Neural crest cell (in vitro differentiated cells): ENCODE results near the gene ANO1. TPM values are rescaled to one million over a fixed set of nuclear protein-coding genes. Genes with fewer than 3 reads are reported as not detected.

ENCODE experiments used
- DNase-seq: peaks from one replicate; pipeline ENCODE4 v3.0.0; 2021; ENCODE audit warnings: low read depth, mixed read lengths, low spot score
- H3K27ac Mint-ChIP-seq: one replicate; pipeline ENCODE4 v1.8.0; 2021; ENCODE audit warnings: mild to moderate bottlenecking, mixed read lengths; ENCODE audit not compliant: unreplicated experiment
- H3K27me3 Mint-ChIP-seq: 2 replicates; pipeline ENCODE4 v1.8.0; 2021; ENCODE audit warnings: low read depth, mild to moderate bottlenecking, mixed read lengths
- H3K36me3 Mint-ChIP-seq: 2 replicates; pipeline ENCODE4 v1.8.0; 2021; ENCODE audit warnings: low read depth, mild to moderate bottlenecking, mixed read lengths
- H3K4me1 Mint-ChIP-seq: 2 replicates; pipeline ENCODE4 v1.8.0; 2021; ENCODE audit warnings: mixed read lengths
- H3K4me3 Mint-ChIP-seq: one replicate; pipeline ENCODE4 v1.8.0; 2021; ENCODE audit warnings: mild to moderate bottlenecking, mixed read lengths
- H3K9me3 Mint-ChIP-seq: 2 replicates; pipeline ENCODE4 v1.8.0; 2021; ENCODE audit warnings: mixed read lengths
- total RNA-seq: library from RNA; stranded (reverse); gene quantifications from 2 replicates; pipeline ENCODE4 v1.2.1, GENCODE V29; 2021
- TF ChIP-seq, protein P1 (sequence below): fragments of 200-600 bp; sonication (generic); conservative IDR thresholded peaks from 2 replicates; pipeline ENCODE4 v1.5.0; 2021; ENCODE audit warnings: antibody characterized with exemption, mild to moderate bottlenecking

ANO1 gene
- total RNA-seq, 1 donor from 2014 or later = not detected

DNA sequence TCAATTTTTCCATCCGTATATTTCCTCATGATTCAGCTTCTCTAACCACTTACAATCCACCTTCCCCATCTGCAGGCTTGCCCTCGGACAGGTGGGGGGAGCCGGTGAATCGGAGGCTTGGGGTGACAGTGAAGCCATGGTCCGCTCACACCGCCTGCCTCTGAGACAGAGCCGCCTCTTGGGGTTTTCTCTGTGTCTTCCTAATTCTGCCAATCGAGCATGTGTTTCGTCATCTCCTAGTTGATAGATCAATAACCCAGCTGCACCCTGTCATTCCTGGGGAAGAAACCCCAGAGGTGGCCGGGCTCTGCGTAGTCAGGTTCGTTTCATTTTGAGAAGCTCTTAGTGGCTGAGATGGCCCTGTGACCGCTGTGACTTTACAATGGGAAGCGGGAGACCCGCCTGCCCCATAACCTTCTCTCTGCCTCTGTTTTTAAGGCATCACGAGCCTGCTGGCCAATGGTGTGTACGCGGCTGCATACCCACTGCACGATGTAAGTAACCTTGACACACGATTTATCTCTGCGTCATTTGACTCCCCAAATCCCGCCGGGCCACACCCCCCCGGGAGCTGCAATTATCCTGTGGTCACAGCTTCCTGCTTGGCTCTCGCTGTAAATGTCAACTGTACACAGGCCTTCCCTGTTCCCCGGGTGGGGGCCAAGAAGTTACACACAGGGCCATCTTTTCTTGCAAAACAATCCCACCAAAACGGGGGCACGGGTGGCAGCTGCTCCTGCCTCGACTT, 33.3 kb downstream of the ANO1 start:
- Mint-ChIP-seq H3K4me1 (peaks cover 29% of the 10 kb centered on the region), H3K27me3 (peaks cover 3% of the 10 kb centered on the region), H3K36me3 (no peaks in the 10 kb centered on the region), H3K27ac (peak overlapping the region; percentile 92), H3K4me3 (peak overlapping the region; percentile 43), H3K9me3 (no peaks in the 10 kb centered on the region)
- TF ChIP-seq, protein P1, sequence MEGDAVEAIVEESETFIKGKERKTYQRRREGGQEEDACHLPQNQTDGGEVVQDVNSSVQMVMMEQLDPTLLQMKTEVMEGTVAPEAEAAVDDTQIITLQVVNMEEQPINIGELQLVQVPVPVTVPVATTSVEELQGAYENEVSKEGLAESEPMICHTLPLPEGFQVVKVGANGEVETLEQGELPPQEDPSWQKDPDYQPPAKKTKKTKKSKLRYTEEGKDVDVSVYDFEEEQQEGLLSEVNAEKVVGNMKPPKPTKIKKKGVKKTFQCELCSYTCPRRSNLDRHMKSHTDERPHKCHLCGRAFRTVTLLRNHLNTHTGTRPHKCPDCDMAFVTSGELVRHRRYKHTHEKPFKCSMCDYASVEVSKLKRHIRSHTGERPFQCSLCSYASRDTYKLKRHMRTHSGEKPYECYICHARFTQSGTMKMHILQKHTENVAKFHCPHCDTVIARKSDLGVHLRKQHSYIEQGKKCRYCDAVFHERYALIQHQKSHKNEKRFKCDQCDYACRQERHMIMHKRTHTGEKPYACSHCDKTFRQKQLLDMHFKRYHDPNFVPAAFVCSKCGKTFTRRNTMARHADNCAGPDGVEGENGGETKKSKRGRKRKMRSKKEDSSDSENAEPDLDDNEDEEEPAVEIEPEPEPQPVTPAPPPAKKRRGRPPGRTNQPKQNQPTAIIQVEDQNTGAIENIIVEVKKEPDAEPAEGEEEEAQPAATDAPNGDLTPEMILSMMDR = no peak
- DNase-seq = peak; percentile 12

GRCh38 chr11:70112017-70112434, 33.9 kb downstream of the ANO1 start:
- DNase-seq = peak; percentile 17
- H3K27ac Mint-ChIP-seq = peak overlapping the region; percentile 92
- H3K4me1 Mint-ChIP-seq = peaks cover 29% of the 10 kb centered on the region
- H3K36me3 Mint-ChIP-seq = no peaks in the 10 kb centered on the region
- peaks cover 3% of the 10 kb centered on the region for H3K27me3 Mint-ChIP-seq
- TF ChIP-seq, protein P1 = no peak
- H3K4me3 Mint-ChIP-seq = peak overlapping the region; percentile 43
- H3K9me3 Mint-ChIP-seq = no peaks in the 10 kb centered on the region

- no peaks in the 10 kb centered on the region for H3K36me3 Mint-ChIP-seq
- peaks cover 3% of the 10 kb centered on the region for H3K9me3 Mint-ChIP-seq
- H3K27ac Mint-ChIP-seq = peak overlapping the region; percentile 90
- no peak for DNase-seq
- TF ChIP-seq, protein P1 = no peak
- H3K4me3 Mint-ChIP-seq = no peak overlapping the region
- H3K4me1 Mint-ChIP-seq = peaks cover 24% of the 10 kb centered on the region
- peaks cover 3% of the 10 kb centered on the region for H3K27me3 Mint-ChIP-seq
Observed at GRCh38 chr11:70113801-70114200, 35.7 kb downstream of the ANO1 start.

GRCh38 chr11:70115778-70116177, 37.7 kb downstream of the ANO1 start:
- Mint-ChIP-seq H3K4me3 (no peak overlapping the region), H3K9me3 (peaks cover 9% of the 10 kb centered on the region), H3K36me3 (no peaks in the 10 kb centered on the region), H3K4me1 (peaks cover 16% of the 10 kb centered on the region), H3K27me3 (peaks cover 13% of the 10 kb centered on the region), H3K27ac (no peak overlapping the region)
- DNase-seq = no peak
- TF ChIP-seq, protein P1 = no peak

- Mint-ChIP-seq H3K9me3 (peaks cover 9% of the 10 kb centered on the region), H3K36me3 (no peaks in the 10 kb centered on the region), H3K27me3 (peaks cover 16% of the 10 kb centered on the region), H3K4me3 (no peak overlapping the region), H3K4me1 (peaks cover 8% of the 10 kb centered on the region), H3K27ac (no peak overlapping the region)
- no peak for DNase-seq
- TF ChIP-seq, protein P1 = no peak
Observed at GRCh38 chr11:70116386-70117065, 38.4 kb downstream of the ANO1 start.
